ENCODE data around the gene EFNA2. TPM values are rescaled to one million over a fixed set of nuclear protein-coding genes. Genes with fewer than 3 reads are reported as not detected.
"Not testable (repeated sequence)": the region's sequence is repeated elsewhere in the genome, so short reads cannot be mapped to it uniquely, and the experiment has no call there.

EFNA2 gene
- total RNA-seq, 1 donor from 2014 or later = not detected

- Histone ChIP-seq H3K36me3 (no peaks in the 10 kb centered on the region), H3K27me3 (peaks cover 6% of the 10 kb centered on the region), H3K27ac (no peak overlapping the region), H3K9me3 (no peaks in the 10 kb centered on the region), H3K4me1 (peaks cover 11% of the 10 kb centered on the region), H3K4me3 (no peak overlapping the region)
- TF ChIP-seq POLR2A (IDR thresholded peaks at IDR 0.05) (no peak), POLR2AphosphoS5 (IDR thresholded peaks at IDR 0.05; ENCODE audit: insufficient read depth in 1 of 2, low read depth in 1 of 2) (no peak), CTCF (IDR thresholded peaks at IDR 0.05) (no peak)
- DNase-seq (ENCODE audit: extremely low spot score in 2 of 2) = no peak
- intact Hi-C loops (cut with DNase I) = no loop called here
Measured at GRCh38 chr19:1318678-1319471, 33.2 kb downstream of the EFNA2 start.

- H3K9me3 ChIP-seq; intact Hi-C loops (cut with DNase I); H3K27me3 ChIP-seq: not testable (repeated sequence)
Measured at GRCh38 chr19:1320282-1320650, 34.6 kb downstream of the EFNA2 start.

GRCh38 chr19:1321539-1321938, 35.9 kb downstream of the EFNA2 start:
- Histone ChIP-seq H3K4me3 (no peak overlapping the region), H3K9me3 (no peaks in the 10 kb centered on the region), H3K36me3 (no peaks in the 10 kb centered on the region), H3K27me3 (peaks cover 6% of the 10 kb centered on the region), H3K27ac (no peak overlapping the region), H3K4me1 (peaks cover 15% of the 10 kb centered on the region)
- intact Hi-C loops (cut with DNase I) = no loop called here
- TF ChIP-seq POLR2AphosphoS5 (IDR thresholded peaks at IDR 0.05; ENCODE audit: insufficient read depth in 1 of 2, low read depth in 1 of 2) (no peak), CTCF (IDR thresholded peaks at IDR 0.05) (no peak), POLR2A (IDR thresholded peaks at IDR 0.05) (no peak)
- no peak for DNase-seq (ENCODE audit: extremely low spot score in 2 of 2)

More at GRCh38 chr19:1320282-1320650, 34.6 kb downstream of the EFNA2 start:
- peaks cover 20% of the 10 kb centered on the region for H3K4me1 ChIP-seq
- not testable (repeated sequence) for DNase-seq (ENCODE audit: extremely low spot score in 2 of 2); H3K4me3 ChIP-seq; H3K27ac ChIP-seq; H3K36me3 ChIP-seq

GRCh38 chr19:1322198-1322981, 36.7 kb downstream of the EFNA2 start:
- no peak overlapping the region for H3K4me3 ChIP-seq
- intact Hi-C loops (cut with DNase I) = no loop called here

More at GRCh38 chr19:1322198-1322981, 36.7 kb downstream of the EFNA2 start:
- no peak for DNase-seq (ENCODE audit: extremely low spot score in 2 of 2)
- Histone ChIP-seq H3K27ac (no peak overlapping the region), H3K4me1 (peaks cover 15% of the 10 kb centered on the region), H3K36me3 (no peaks in the 10 kb centered on the region), H3K27me3 (peaks cover 6% of the 10 kb centered on the region), H3K9me3 (no peaks in the 10 kb centered on the region)
- TF ChIP-seq POLR2A (IDR thresholded peaks at IDR 0.05) = no peak
- TF ChIP-seq POLR2AphosphoS5 (IDR thresholded peaks at IDR 0.05; ENCODE audit: insufficient read depth in 1 of 2, low read depth in 1 of 2) = no peak
- no peak for TF ChIP-seq CTCF (IDR thresholded peaks at IDR 0.05)

Data from vagina (tissue), 2 donors.